ENCODE results near the gene PTTG2.
"Not testable (repeated sequence)": the region's sequence is repeated elsewhere in the genome, so short reads cannot be mapped to it uniquely, and the experiment has no call there.

PTTG2 gene

GRCh38 chr4:37922328-37922727, 37.9 kb upstream of the PTTG2 start:
- H3K36me3 ChIP-seq (ENCODE audit: control insufficient read depth, low read length) = no peaks in the 10 kb centered on the region
- H3K9me2 ChIP-seq (replicated peaks; ENCODE audit: control insufficient read depth, low read length) = no peaks in the 10 kb centered on the region
- no peak for TF ChIP-seq CTCF (IDR thresholded peaks at IDR 0.05; ENCODE audit: low read depth, low read length, poor library complexity, severe bottlenecking)
- no peak for TF ChIP-seq EZH2phosphoT487 (IDR thresholded peaks at IDR 0.05; ENCODE audit: borderline replicate concordance, low read length)
- H3K4me2 ChIP-seq (ENCODE audit: low read length) = no peak overlapping the region
- no peaks in the 10 kb centered on the region for H3F3A ChIP-seq (ENCODE audit: control insufficient read depth, insufficient read depth)
- peaks cover 4% of the 10 kb centered on the region; the same call in 1 of the 2 replicates for H4K20me1 ChIP-seq (ENCODE audit: control insufficient read depth, insufficient read depth, low read depth, low read length)
- H3K9me3 ChIP-seq (ENCODE audit: control insufficient read depth, insufficient read depth, low read length) = no peaks in the 10 kb centered on the region
- H3K4me3 ChIP-seq (ENCODE audit: low read length) = no peak overlapping the region
- H3K79me2 ChIP-seq (ENCODE audit: control insufficient read depth, low read length) = no peaks in the 10 kb centered on the region
- no peaks in the 10 kb centered on the region for H3K4me1 ChIP-seq (ENCODE audit: control insufficient read depth, low read length)
- H3K27me3 ChIP-seq (ENCODE audit: control insufficient read depth, low read length) = no peaks in the 10 kb centered on the region
- no peak overlapping the region for H3K27ac ChIP-seq (ENCODE audit: low read depth, low read length)

GRCh38 chr4:37923089-37923488, 37.1 kb upstream of the PTTG2 start:
- H3K9me3 ChIP-seq (ENCODE audit: control insufficient read depth, insufficient read depth, low read length); H3K27ac ChIP-seq (ENCODE audit: low read depth, low read length); H3K4me1 ChIP-seq (ENCODE audit: control insufficient read depth, low read length): not testable (repeated sequence)

GRCh38 chr4:37924946-37925345, 35.3 kb upstream of the PTTG2 start:
- Histone ChIP-seq H3K79me2 (ENCODE audit: control insufficient read depth, low read length) (no peaks in the 10 kb centered on the region), H3K27ac (ENCODE audit: low read depth, low read length) (no peak overlapping the region)

More at GRCh38 chr4:37923089-37923488, 37.1 kb upstream of the PTTG2 start:
- not testable (repeated sequence) for H3K4me2 ChIP-seq (ENCODE audit: low read length); H3K4me3 ChIP-seq (ENCODE audit: low read length); H3K36me3 ChIP-seq (ENCODE audit: control insufficient read depth, low read length); H3K27me3 ChIP-seq (ENCODE audit: control insufficient read depth, low read length); H3F3A ChIP-seq (ENCODE audit: control insufficient read depth, insufficient read depth); H3K9me2 ChIP-seq (replicated peaks; ENCODE audit: control insufficient read depth, low read length); H4K20me1 ChIP-seq (ENCODE audit: control insufficient read depth, insufficient read depth, low read depth, low read length); H3K79me2 ChIP-seq (ENCODE audit: control insufficient read depth, low read length)

DNA sequence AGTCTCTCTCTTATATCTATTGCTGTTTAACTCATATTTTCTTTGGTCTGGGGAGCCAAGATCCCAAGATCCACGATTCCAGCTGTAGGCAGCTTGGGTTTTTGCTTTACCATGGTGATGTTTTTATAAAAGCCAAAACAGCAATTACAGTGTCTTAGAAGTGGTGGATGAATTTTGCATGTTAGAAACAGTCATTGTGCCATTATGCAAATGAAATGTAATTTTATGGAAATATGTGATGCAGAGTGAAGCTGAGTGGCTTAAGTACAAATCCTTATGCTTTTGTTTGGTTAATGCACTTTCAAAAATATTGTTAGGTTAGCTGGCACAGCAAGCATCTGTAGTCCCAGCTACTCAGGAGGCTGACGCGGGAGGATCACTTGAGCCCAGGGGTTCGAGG, 32.8 kb upstream of the PTTG2 start:
- no peaks in the 10 kb centered on the region for H3K79me2 ChIP-seq (ENCODE audit: control insufficient read depth, low read length)
- no peaks in the 10 kb centered on the region for H3K9me3 ChIP-seq (ENCODE audit: control insufficient read depth, insufficient read depth, low read length)
- no peaks in the 10 kb centered on the region for H3K27me3 ChIP-seq (ENCODE audit: control insufficient read depth, low read length)
- H3K4me1 ChIP-seq (ENCODE audit: control insufficient read depth, low read length) = no peaks in the 10 kb centered on the region
- TF ChIP-seq EZH2phosphoT487 (IDR thresholded peaks at IDR 0.05; ENCODE audit: borderline replicate concordance, low read length) (no peak), CTCF (IDR thresholded peaks at IDR 0.05; ENCODE audit: low read depth, low read length, poor library complexity, severe bottlenecking) (no peak)
- no peaks in the 10 kb centered on the region for H3F3A ChIP-seq (ENCODE audit: control insufficient read depth, insufficient read depth)
- no peak overlapping the region for H3K27ac ChIP-seq (ENCODE audit: low read depth, low read length)
- no peaks in the 10 kb centered on the region for H3K9me2 ChIP-seq (replicated peaks; ENCODE audit: control insufficient read depth, low read length)
- 0 out of 2 replicates have a peak, but pooled peaks cover 3% of the 10 kb centered on the region for H3K36me3 ChIP-seq (ENCODE audit: control insufficient read depth, low read length)
- H4K20me1 ChIP-seq (ENCODE audit: control insufficient read depth, insufficient read depth, low read depth, low read length) = peaks cover 4% of the 10 kb centered on the region; the same call in 1 of the 2 replicates
- H3K4me2 ChIP-seq (ENCODE audit: low read length) = no peak overlapping the region
- H3K4me3 ChIP-seq (ENCODE audit: low read length) = no peak overlapping the region

More at GRCh38 chr4:37924946-37925345, 35.3 kb upstream of the PTTG2 start:
- peaks cover 4% of the 10 kb centered on the region; the same call in 1 of the 2 replicates for H4K20me1 ChIP-seq (ENCODE audit: control insufficient read depth, insufficient read depth, low read depth, low read length)
- TF ChIP-seq CTCF (IDR thresholded peaks at IDR 0.05; ENCODE audit: low read depth, low read length, poor library complexity, severe bottlenecking) = no peak
- TF ChIP-seq EZH2phosphoT487 (IDR thresholded peaks at IDR 0.05; ENCODE audit: borderline replicate concordance, low read length) = no peak
- H3F3A ChIP-seq (ENCODE audit: control insufficient read depth, insufficient read depth) = no peaks in the 10 kb centered on the region
- no peaks in the 10 kb centered on the region for H3K9me3 ChIP-seq (ENCODE audit: control insufficient read depth, insufficient read depth, low read length)
- no peaks in the 10 kb centered on the region for H3K27me3 ChIP-seq (ENCODE audit: control insufficient read depth, low read length)
- H3K9me2 ChIP-seq (replicated peaks; ENCODE audit: control insufficient read depth, low read length) = no peaks in the 10 kb centered on the region
- 0 out of 2 replicates have a peak, but pooled peaks cover 3% of the 10 kb centered on the region for H3K36me3 ChIP-seq (ENCODE audit: control insufficient read depth, low read length)
- no peaks in the 10 kb centered on the region for H3K4me1 ChIP-seq (ENCODE audit: control insufficient read depth, low read length)
- H3K4me2 ChIP-seq (ENCODE audit: low read length) = no peak overlapping the region
- no peak overlapping the region for H3K4me3 ChIP-seq (ENCODE audit: low read length)

Data from DOHH2 (cell line).